HL-60/S4 treated with retinoic acid at 250 ng/mL for 4 days and 3 days (cell line): Measurements from ENCODE around the gene CSAD.
"Not testable (repeated sequence)": the region's sequence is repeated elsewhere in the genome, so short reads cannot be mapped to it uniquely, and the experiment has no call there.

Source experiments
- in situ Hi-C: fragments of 300-500 bp; cut with MboI; formaldehyde crosslinking; loops from 2 replicates; pipeline ENCODE4 v1.7.0; 2022; ENCODE audit warnings: low sequenced_read_pairs

CSAD gene

DNA sequence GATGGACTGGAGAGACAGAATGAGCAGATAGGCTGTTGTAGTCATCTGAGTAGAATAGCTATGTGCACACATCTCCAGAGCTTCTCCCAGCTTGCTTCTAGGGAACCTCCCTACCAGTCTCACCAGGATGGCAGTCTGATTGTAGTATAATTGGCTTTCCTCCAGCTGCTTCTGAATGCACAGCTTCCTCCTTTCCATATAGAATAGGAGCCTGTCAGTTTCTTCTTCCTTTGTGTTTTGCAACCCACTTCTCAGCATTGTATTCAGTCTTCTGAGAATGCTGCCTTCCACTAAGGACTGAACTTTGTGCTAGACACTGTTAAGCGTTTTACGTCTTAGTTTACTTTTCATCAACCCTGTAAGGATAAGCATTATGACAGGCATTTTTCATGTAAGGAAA, 2.2 kb upstream of the CSAD start:
- in situ Hi-C loops: loop anchor here (10.0 kb wide), 1 partner anchor 118 kb away; no protein-coding TSS in a partner anchor

DNA sequence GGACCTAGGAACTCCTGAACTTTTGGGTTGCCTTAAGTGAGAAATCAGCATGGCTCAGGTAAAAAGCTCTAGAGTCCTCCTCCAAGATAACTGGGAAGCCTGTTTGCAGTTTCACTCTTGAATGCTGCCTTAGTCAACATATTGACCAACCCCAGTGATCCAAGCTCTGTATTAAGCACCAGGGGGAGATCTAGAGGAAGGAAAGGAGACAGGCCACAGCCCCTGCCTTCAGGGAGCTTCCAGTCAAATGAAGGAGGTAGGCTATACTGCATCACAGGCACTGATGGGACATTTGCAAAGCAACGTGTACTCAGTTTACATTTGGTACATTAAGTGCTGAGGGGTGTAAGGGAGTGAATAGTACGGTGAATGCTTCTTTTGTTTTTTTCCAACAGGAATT, 1.2 kb upstream of the CSAD start:
- in situ Hi-C loops: loop anchor here (10.0 kb wide), 1 partner anchor 117 kb away; no protein-coding TSS in a partner anchor

DNA sequence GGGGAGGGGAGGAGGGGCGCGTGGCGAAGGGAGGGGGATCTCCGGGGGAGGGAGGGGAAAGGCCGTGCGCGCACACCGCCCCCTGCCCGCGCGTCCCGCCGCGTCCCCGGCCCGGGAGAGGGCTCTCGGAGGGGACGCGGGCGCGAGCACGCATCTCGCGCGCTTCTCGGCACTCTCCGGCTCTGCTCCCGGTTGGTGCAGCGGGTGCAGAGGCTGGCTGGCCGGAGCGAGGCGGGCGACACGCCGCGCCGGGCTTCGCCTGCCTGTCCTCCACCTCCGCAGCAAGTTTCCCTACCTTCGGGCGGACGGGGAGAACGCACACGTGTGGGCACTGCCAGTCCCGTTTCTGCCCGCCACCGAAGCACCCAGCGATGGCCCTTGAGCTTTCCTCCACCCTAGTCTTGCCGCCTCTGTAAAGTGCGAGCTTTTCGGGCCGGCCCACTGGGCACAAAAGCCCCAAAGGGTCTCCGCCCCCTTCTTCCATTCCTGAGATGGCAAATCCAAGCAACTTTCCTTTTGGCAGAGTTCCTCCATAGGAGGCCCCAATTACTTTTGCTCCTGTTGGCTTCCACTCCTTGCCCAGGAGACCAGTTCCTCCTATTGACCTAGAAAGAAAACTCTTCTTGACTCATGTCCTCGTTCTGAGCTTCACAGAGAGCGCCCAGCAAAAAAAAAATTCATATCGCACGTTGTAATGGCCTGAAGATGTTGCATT, 363 bp upstream of the CSAD start:
- in situ Hi-C loops: loop anchor here (10.0 kb wide), 1 partner anchor 116 kb away; no protein-coding TSS in a partner anchor

DNA sequence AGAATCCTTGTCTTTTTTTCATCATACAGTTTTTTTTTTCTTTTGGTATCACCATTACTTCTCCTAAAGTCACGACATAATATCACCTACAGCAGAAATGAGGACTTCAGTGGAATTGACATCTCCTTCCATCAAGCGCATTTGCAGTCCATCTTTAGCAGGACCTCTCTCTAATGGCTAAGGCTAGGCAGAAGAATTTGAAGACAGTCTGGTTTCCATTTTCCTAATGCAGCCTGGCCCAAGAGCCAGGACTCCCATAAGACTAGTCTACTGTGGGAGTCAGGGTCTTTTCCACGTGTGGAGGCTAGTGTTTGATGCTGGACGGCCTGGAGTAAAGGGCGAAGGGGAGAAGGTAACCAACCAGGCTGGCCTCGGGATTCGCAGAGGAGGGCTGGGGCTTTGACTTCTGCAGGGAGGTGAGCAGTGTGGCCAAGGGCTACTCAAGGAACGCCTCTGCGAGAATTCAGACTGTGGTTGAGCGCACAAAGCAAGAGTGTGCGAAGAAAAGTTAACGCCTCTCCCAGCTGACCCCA, 972 bp downstream of the CSAD start:
- in situ Hi-C loops: loop anchor here (10.0 kb wide), 1 partner anchor 115 kb away; no protein-coding TSS in a partner anchor

DNA sequence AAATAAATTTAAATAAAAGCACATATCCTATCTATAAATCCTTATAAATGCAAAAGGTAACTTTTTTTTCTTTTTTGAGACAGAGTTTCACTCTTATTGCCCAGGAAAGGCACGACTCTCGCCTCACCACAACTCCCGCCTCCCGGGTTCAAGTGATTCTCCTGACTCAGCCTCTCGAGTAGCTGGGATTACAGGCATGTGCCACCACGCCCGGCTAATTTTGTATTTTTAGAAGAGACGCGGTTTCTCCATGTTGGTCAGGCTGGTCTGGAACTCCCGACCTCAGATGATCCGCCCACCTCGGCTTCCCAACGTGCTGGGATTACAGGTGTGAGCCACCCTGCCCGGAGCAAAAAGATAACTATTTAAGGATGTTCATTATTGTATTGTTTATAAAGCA, 1.9 kb downstream of the CSAD start:
- in situ Hi-C loops: not testable (repeated sequence)

DNA sequence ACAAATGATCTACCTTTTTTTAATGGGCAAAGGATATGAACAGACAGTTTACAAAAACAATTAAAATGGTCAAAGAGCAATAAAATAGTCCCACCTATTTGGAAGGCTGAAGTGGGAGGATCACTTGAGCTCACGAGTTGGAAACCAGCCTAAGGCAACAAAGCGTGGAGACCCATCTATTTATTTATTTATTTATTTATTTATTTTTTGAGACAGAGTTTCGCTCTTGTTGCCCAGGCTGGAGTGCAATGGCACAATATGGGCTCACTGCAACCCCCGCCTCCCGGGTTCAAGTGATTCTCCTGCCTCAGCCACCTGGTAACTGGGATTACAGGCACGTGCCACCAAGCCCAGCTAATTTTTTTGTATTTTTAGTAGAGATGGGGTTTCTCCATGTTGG, 3.3 kb downstream of the CSAD start:
- in situ Hi-C loops: not testable (repeated sequence)

DNA sequence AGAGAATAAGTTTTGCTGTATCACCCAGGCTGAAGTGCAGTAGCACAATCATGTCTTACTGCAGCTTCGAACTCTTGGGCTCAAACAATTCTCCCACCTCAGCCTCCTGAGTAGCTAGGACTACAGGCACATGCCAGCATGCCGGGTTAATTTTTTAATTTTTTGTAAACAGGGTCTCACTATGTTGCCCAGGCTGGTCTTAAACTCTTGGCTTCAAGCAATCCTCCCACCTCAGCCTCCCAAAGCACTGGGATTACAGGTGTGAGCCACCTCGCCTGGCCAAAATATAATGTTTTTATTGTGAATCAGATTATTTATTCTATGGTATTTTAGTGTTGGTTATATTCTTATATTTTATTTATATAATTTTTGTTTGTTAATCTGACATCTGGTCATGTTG, 4.0 kb downstream of the CSAD start:
- in situ Hi-C loops: no loop called here

DNA sequence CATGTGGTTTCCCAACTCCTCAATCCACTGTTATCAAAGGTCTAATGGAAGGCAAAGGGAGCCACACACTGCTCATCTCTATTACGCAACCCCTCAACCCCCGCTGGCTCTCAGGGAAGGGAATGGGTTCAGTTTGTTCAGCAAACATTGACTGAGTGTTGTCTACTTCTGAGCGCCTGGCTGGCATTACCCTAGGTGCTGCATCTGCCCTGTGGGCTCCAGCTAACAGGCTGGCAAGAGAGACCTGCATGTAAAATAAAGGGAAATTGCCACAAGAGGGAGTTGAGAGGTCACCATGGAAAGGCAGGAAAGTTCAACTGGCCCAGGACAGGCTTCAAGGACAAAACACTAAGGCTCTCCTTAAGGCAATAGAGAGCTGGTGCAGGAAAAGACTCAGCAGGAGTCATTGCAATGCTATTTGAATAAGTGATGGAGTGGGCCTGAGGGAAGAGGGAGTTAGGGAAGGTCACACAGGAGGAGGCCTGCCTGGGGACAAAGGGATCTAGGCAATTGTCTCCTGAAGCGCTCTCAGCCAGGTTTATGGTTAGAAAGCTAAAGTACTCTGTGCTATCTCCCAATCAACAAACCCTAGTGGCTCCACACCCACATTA, 5.7 kb downstream of the CSAD start:
- in situ Hi-C loops: no loop called here

DNA sequence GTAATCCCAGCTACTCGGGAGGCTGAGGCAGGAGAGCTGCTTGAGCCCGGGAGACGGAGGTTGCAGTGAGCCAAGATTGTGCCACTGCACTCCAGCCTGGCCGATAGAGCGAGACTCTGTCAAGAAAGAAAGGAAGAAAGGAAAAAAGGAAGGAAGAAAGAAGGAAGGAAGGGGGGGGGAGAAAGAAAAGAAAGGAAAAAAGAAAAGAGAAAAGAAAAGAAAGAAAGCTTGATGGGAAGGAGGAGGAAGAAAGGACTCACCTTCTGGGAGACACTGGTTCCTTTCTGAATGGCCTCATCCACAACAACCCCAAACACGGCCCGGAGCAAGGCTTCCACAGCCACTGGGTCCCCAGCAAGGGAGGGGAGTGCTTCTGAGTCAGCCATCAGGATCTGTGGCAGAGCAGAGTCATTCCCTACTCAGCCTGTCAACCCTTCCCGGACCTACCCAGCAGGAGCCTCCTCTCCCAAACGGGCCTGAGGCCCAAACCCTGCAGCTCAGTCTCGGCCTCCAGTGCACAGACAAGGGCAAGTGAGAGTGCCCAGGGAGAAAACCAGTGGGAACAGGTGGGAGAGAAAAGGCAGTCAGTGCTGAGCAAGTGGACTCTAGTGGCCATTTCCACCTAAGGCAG, 7.5 kb downstream of the CSAD start:
- in situ Hi-C loops: no loop called here

DNA sequence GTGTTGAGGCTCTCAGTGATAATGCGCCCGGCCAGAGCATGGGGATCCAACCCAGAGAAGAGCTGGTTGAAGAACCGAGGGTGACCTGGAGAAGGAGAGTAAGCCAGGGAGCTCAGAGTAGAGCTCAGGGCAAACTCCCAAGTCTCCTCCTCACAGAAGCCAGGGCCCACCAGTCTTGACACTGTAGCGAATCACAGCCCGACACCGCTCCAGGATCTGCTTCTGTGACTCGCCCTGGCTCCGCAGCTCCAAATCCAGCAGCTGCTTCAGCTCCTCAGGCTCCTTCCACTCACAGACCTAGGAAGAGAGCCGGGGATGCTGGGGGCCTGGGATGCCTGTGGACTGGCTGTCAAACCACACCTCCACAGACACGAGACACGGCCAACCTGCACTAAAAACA, 8.4 kb downstream of the CSAD start:
- in situ Hi-C loops: no loop called here

DNA sequence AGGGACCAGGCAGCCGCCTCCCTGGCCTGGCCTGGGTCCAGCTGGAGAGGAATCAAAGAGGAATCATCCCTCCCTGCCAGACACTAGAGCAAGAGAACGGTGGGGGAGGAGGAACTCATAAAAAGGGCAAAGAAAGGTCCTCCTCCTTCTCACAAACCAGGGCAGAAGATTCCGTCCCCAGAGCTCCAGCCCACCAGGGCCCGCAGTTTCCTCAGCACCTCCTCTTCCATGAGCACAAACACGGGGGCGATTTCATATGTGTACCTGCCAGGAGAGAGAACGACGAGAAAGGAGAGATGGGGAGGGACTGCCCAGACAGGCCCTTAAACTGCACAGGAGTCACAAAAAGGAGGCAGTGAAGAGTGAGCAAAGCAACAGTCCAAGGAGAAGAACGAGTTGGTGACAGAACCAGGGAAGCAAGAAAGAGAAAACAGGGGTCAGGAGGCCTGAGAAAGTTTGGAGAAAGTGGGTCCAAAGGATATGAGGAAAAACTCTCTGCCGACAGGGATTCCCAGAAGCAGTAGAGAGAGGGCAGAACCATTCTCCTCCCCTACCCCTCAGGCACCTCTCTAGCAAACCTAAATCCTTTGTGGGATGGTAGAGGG, 8.9 kb downstream of the CSAD start:
- in situ Hi-C loops: no loop called here

DNA sequence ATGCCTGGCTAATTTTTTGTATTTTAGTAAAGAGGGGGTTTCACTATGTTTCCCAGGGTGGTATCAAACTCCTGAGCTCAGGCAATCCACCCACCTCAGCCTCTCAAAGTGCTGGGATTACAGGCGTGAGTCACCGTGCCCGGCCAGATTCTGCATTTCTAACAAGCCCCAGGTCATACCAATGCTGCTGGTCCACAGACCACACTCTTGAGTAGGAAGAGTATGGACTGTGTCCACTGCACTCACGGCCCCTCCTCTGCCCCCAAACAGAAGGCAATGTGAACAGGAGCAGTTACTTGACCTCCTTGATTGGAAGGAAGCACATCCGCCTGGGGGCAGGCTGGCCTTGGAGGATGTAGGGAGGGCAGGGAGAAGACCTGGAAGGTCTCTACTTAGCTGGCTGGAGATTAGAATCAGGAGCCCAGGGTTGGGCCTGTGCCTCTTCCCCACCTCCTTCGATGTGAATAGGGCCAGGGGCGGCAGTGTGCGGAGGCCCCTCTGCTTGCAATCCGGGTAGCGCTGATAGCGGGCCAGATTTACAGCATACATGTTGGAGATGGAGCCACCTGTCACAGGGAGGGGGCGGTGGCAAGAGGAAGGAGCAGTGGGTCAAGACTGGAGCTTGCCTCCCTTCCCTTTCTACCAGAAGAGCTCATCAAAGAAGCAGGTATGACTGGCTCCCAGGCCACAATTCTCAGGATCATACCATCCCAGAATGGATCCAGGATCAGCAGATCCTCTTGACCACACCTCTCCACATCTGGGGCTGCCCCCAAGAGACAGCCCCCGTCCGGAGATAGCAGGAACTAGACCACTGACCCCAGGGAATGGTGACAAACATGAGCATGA, 9.6 kb downstream of the CSAD start:
- in situ Hi-C loops: no loop called here

DNA sequence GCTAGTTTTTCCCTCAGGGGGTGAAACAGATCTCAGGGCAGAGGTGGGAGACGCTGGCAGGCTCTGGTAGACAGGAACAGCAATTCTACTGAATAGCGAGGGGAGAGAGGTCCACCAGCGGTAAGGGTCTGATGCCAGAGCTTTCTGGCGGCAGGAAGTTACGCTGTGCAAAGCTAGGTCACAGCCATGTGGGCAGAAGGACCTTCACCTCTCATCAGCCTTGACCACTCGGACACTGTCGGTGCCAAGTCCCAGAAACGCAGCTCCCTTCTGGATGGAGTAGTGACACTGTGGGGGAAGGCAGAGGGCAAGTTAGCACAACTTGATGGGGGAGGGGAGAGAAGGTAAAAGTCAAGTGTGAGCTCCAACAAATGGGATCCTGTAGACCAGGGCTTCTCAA, 10.5 kb downstream of the CSAD start:
- in situ Hi-C loops: no loop called here

DNA sequence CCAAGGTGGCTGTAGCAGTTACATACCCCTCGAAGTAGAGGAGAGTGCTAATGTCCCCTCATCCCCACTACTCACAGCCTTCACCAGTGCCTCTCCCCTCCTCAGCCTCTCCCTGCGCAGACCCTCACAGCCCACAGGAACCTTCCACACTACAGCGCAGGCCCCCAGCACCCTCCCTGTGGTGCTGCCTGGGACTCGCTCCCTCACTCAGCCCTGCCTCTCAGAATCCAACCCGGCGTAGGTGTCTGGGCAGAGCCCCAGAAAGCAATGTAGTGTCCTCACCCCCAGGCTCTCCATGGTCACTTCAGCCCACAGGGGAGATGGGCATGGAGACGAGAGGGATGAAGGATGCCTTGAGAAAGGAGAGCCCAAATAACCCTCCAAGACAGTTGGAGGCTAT, 11.1 kb downstream of the CSAD start:
- in situ Hi-C loops: no loop called here

DNA sequence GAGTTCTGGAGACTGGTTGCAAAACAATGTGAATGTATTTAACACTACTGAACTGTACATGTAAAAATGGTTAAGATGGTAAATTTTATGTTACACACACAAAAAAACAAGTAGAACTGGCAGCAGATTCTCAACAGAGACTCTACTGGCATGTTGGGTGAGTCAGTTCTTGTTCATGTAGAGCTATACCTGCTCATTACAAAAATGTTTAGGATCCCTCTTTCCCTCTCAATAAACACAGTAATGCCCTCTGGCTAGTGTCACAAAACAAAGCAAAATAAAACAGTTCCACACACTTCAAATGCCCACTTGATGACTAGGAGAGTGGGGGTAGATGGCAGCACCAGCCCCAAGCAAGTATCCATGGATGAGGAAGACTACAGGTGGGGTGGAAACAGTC, 13.9 kb downstream of the CSAD start:
- in situ Hi-C loops: no loop called here

DNA sequence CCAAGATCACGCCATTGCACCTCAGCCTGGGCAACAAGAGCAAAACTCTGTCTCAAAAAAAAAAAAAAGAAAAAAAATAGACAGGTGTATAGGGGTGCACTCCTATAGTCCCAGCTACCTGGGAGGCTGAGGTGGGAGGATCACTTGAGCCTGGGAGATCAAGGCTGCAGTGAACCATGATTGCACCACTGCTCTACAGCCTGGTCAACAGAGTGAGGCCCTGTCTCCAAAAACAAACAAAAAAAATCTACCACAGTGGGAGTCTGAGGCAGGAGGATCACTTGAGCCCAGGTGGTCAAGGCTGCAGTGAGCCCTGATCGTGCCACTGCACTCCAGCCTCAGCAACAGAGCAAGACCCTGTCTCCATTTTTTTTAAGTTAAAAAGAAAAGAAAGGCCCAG, 17.7 kb downstream of the CSAD start:
- in situ Hi-C loops: not testable (repeated sequence)

DNA sequence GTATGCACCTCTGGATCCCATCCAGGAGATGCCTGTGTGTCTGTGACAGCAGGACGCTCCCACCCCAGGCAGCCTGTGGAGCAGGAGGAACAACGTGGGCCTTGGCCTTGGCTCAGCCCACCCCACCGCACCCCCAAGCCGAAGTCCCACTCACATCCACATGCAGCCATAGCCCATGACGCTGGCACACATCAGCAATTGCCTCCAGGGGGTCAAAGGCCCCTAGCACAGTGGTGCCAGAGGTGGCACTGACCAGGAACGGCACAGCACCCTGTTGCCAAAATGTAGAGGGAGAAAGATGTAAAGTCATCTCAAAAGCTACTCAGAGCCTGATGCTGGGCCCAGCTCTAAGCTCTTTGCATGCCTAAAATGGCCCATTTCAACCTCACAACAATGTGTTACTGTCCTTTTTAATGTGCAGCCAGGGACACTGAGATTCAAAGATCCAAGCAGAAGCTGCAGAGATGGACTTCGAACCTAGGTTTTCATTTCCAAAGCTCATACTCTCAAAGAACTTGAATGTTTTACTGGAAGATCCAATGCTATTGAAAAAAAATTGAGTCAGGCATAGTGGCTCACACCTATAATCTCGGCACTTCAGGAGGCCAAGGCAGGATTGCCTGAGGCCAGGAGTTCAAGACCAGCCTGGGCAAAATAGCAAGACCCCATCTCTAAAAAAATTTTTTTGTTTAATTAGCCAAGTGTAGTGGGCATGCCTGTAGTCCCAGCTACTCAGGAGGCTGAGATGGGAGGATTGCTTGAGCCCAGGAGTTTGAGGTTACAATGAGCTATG, 19.4 kb downstream of the CSAD start:
- in situ Hi-C loops: no loop called here

DNA sequence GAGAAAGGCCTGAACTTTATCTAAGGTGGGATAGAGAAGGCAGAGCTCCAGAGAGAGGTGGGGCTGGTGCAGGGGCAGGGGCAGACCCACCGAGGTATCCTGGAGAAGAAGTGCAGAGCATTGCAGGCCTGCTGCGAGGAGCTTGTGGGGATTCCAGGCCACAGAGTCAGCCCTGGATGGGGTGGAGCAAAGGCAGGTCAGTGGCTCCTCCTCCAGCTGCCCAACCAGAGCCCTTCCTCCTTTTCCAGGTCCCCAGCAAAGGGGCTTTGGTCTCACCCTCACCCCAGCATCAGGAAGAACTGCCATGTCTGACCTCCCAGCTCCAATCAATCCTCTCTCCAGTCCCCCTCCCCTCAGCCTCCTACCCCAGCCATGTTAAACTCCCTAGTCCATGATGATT, 20.1 kb downstream of the CSAD start:
- in situ Hi-C loops: no loop called here

DNA sequence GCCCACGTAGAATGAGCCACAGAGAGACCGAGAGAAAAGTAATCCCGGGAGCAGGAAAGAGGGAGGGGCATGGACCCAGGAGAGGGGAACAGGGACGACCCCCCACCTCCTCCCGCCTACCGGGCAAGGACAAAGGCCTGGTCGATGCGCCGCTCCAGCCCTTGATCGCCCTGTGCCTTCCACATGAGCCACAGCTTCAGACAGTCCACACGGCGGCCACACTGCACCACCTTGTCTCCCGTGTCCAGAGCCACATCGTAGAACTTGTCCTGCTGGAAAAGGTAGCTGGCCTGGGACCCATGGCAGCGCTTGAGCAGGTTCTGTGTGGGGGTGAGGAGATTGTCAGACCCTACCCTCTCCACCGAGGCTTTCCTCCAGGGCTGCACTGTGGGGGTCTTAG, 20.7 kb downstream of the CSAD start:
- in situ Hi-C loops: no loop called here
